CD4-positive, alpha-beta T cell (primary cell): ENCODE results near the gene BORA. TPM values are rescaled to one million over a fixed set of nuclear protein-coding genes. Genes with fewer than 3 reads are reported as not detected.

ENCODE experiments used
- ATAC-seq: fragments of 200-7000 bp; cut with Tn5 transposase; one replicate; pipeline ENCODE4 v1.10.0; 2022; ENCODE audit warnings: mild to moderate bottlenecking; ENCODE audit not compliant: poor library complexity
- CTCF ChIA-PET: fragments of 350-600 bp; sonication (Branson Sonifier 250); formaldehyde crosslinking; loops from one replicate; lab custom pipeline; 2021; ENCODE audit warnings: antibody characterized with exemption, inconsistent platforms; lab: Charles Lee
- POLR2A ChIA-PET: fragments of 350-600 bp; sonication (Branson Sonifier 250); formaldehyde crosslinking; loops from one replicate; lab custom pipeline; 2021; ENCODE audit warnings: antibody characterized with exemption, inconsistent platforms; lab: Charles Lee
- DNase-seq, 14 experiments: peaks; one replicate each; pipeline ENCODE4 v3.0.0-alpha.2; 2013 to 2020; ENCODE audit warnings: mixed read lengths in 2 of 14
- H3K27ac ChIP-seq, 2 donors: one replicate each; pipeline versions ENCODE4 v1.5.1 to v1.7.0; 2013; ENCODE audit warnings: low read length in 2 of 2, low read depth in 1 of 2, mild to moderate bottlenecking in 1 of 2
- H3K27me3 ChIP-seq, 2 experiments: 1 replicate in 1 of 2; 2 replicates in 1 of 2; pipeline versions ENCODE4 v1.6.1 to v1.7.0; 2013; ENCODE audit warnings: low read length in 2 of 2, control low read depth in 1 of 2, mild to moderate bottlenecking in 1 of 2, moderate library complexity in 1 of 2; ENCODE audit not compliant: insufficient read depth in 2 of 2, control insufficient read depth in 1 of 2
- H3K36me3 ChIP-seq: one replicate; pipeline ENCODE4 v1.6.1; 2013; ENCODE audit warnings: low read length, control low read depth; ENCODE audit not compliant: insufficient read depth
- H3K4me1 ChIP-seq: one replicate; pipeline ENCODE4 v1.6.1; 2013; ENCODE audit warnings: low read length, control low read depth; ENCODE audit not compliant: insufficient read depth
- H3K4me3 ChIP-seq: one replicate; pipeline ENCODE4 v1.5.1; 2013; ENCODE audit warnings: mild to moderate bottlenecking, low read length, moderate library complexity
- H3K9me3 ChIP-seq, 2 experiments: 1 replicate in 1 of 2; 2 replicates in 1 of 2; pipeline versions ENCODE4 v1.6.1 to v1.7.0; 2013; ENCODE audit warnings: low read length in 2 of 2, mild to moderate bottlenecking in 2 of 2, control low read depth in 1 of 2, moderate library complexity in 1 of 2; ENCODE audit not compliant: control insufficient read depth in 1 of 2, insufficient read depth in 1 of 2
- H3K27ac Mint-ChIP-seq: one replicate; pipeline ENCODE4 v1.8.0; 2020; ENCODE audit warnings: mixed read lengths
- H3K27me3 Mint-ChIP-seq: one replicate; pipeline ENCODE4 v1.8.0; 2021; ENCODE audit warnings: mixed read lengths
- H3K36me3 Mint-ChIP-seq: one replicate; pipeline ENCODE4 v1.8.0; 2021; ENCODE audit warnings: low read depth, mixed read lengths
- H3K4me1 Mint-ChIP-seq: one replicate; pipeline ENCODE4 v1.8.0; 2021; ENCODE audit warnings: low read depth, mixed read lengths
- H3K4me3 Mint-ChIP-seq: one replicate; pipeline ENCODE4 v1.8.0; 2020; ENCODE audit warnings: mild to moderate bottlenecking, mixed read lengths
- H3K9me3 Mint-ChIP-seq: one replicate; pipeline ENCODE4 v1.8.0; 2020; ENCODE audit warnings: mixed read lengths
- CTCF ChIP-seq: fragments of 200-600 bp; IDR thresholded peaks from one replicate; pipeline ENCODE4 v1.8.0; 2022; ENCODE audit warnings: antibody characterized with exemption, mild to moderate bottlenecking
- intact Hi-C, 2 experiments: fragments of 100-400 bp; cut with DNase I in 1 of 2; cut with micrococcal nuclease in 1 of 2; formaldehyde crosslinking; loops; one replicate each; pipeline versions ENCODE4 v1.15.1 to v1.9.0; 2023 to 2025; cut with DNase I, micrococcal nuclease
- total RNA-seq, 174 experiments: library from RNA in 2 of 174; stranded (reverse) in 2 of 174; gene quantifications; one replicate each; pipeline ENCODE4 v1.2.3 and lab custom pipeline; 2021 to 2026

Gene BORA
- total RNA-seq, 2 experiments from 2014 or later, result 3.8 to 4.4 TPM

- Mint-ChIP-seq H3K27ac (no peak overlapping the region), H3K36me3 (no peaks in the 10 kb centered on the region), H3K4me3 (no peak overlapping the region), H3K4me1 (no peaks in the 10 kb centered on the region), H3K9me3 (no peaks in the 10 kb centered on the region), H3K27me3 (peaks cover 35% of the 10 kb centered on the region)
- H3K27me3 ChIP-seq, result no peaks in the 10 kb centered on the region
- intact Hi-C loops, result no loop called here
- POLR2A ChIA-PET, result no interaction called here
- H3K9me3 ChIP-seq, result no peaks in the 10 kb centered on the region
- CTCF ChIA-PET, result no interaction called here
- TF ChIP-seq CTCF, result no peak
- no peak for ATAC-seq
- no peaks in the 10 kb centered on the region for H3K36me3 ChIP-seq
- no peaks in the 10 kb centered on the region for H3K4me1 ChIP-seq
- no peak for DNase-seq
- no peak overlapping the region for H3K4me3 ChIP-seq
- no peak overlapping the region for H3K27ac ChIP-seq
Measured at GRCh38 chr13:72686766-72687165, 41.0 kb upstream of the BORA start.

- H3K4me3 ChIP-seq, result no peak overlapping the region
- DNase-seq, result no peak
- peaks cover 30% of the 10 kb centered on the region for H3K27me3 Mint-ChIP-seq
- TF ChIP-seq CTCF, result no peak
- no peaks in the 10 kb centered on the region for H3K36me3 Mint-ChIP-seq
- no peaks in the 10 kb centered on the region for H3K36me3 ChIP-seq
- intact Hi-C loops, result no loop called here
- no peaks in the 10 kb centered on the region for H3K27me3 ChIP-seq
- POLR2A ChIA-PET, result no interaction called here
- CTCF ChIA-PET, result no interaction called here
- H3K4me3 Mint-ChIP-seq, result no peak overlapping the region
- no peak overlapping the region for H3K27ac Mint-ChIP-seq
- no peak overlapping the region for H3K27ac ChIP-seq
- H3K9me3 Mint-ChIP-seq, result peaks cover 3% of the 10 kb centered on the region
- H3K9me3 ChIP-seq, result peaks cover 0 to 7% of the 10 kb centered on the region in 2 experiments
- no peaks in the 10 kb centered on the region for H3K4me1 Mint-ChIP-seq
- no peaks in the 10 kb centered on the region for H3K4me1 ChIP-seq
- no peak for ATAC-seq
Measured at GRCh38 chr13:72689181-72689696, 38.5 kb upstream of the BORA start.

GRCh38 chr13:72692884-72693514, 34.7 kb upstream of the BORA start:
- H3K9me3 ChIP-seq, result peaks cover 0 to 7% of the 10 kb centered on the region in 2 experiments
- Mint-ChIP-seq H3K36me3 (no peaks in the 10 kb centered on the region), H3K27me3 (peaks cover 38% of the 10 kb centered on the region), H3K27ac (no peak overlapping the region), H3K4me3 (no peak overlapping the region), H3K4me1 (no peaks in the 10 kb centered on the region), H3K9me3 (peaks cover 3% of the 10 kb centered on the region)
- DNase-seq, result no peak
- TF ChIP-seq CTCF, result no peak
- no peaks in the 10 kb centered on the region for H3K36me3 ChIP-seq
- no peaks in the 10 kb centered on the region for H3K4me1 ChIP-seq
- intact Hi-C loops, result no loop called here
- CTCF ChIA-PET, result no interaction called here
- no peaks in the 10 kb centered on the region for H3K27me3 ChIP-seq
- no peak overlapping the region for H3K27ac ChIP-seq
- no peak overlapping the region for H3K4me3 ChIP-seq
- ATAC-seq, result no peak
- POLR2A ChIA-PET, result no interaction called here
